Bronchial epithelial cell (primary cell): Measurements from ENCODE around the gene SEMA3E. TPM values are rescaled to one million over a fixed set of nuclear protein-coding genes. Genes with fewer than 3 reads are reported as not detected.

Experiments
- DNase-seq: peaks from one replicate; pipeline ENCODE4 v3.0.0-alpha.2; 2010; ENCODE audit warnings: low read depth
- FAIRE-seq: peaks from 2 replicates; lab custom pipeline; 2011; peaks lifted over from hg19 to GRCh38; lab: Jason Lieb, UNC
- H3K27me3 ChIP-seq: 2 replicates; pipeline ENCODE4 v1.5.1; 2011; ENCODE audit warnings: low read length; ENCODE audit not compliant: control insufficient read depth, insufficient read depth
- H3K36me3 ChIP-seq: 2 replicates; pipeline ENCODE4 v1.5.1; 2011; ENCODE audit warnings: low read length; ENCODE audit not compliant: control insufficient read depth, insufficient read depth
- H3K4me3 ChIP-seq: 2 replicates; pipeline ENCODE4 v1.5.1; 2011; ENCODE audit warnings: mild to moderate bottlenecking, low read depth, low read length, control low read depth
- CTCF ChIP-seq: IDR thresholded peaks from 2 replicates; pipeline ENCODE4 v1.5.1; 2011; ENCODE audit warnings: mild to moderate bottlenecking, moderate library complexity, low read length, control low read depth, inconsistent platforms; ENCODE audit not compliant: insufficient read depth, severe bottlenecking
- total RNA-seq: library from RNA; depleted of rRNA; stranded (reverse); fragments of >200 nt; gene quantifications from 2 replicates; pipeline ENCODE4 v1.2.1, GENCODE V29; 2014

Gene SEMA3E
- total RNA-seq, 1 donor from 2014 or later = under 0.01 TPM

- H3K27me3 ChIP-seq = no peaks in the 10 kb centered on the region
- no peak for TF ChIP-seq CTCF
- no peak for FAIRE-seq
Observed at GRCh38 chr7:83652481-83652880, 3.5 kb upstream of the SEMA3E start.

GRCh38 chr7:83649701-83650100, 762 bp upstream of the SEMA3E start:
- H3K4me3 ChIP-seq = no peak overlapping the region
- FAIRE-seq = no peak

More at GRCh38 chr7:83652481-83652880, 3.5 kb upstream of the SEMA3E start:
- H3K36me3 ChIP-seq = no peaks in the 10 kb centered on the region
- H3K4me3 ChIP-seq = no peak overlapping the region
- no peak for DNase-seq

GRCh38 chr7:83646027-83646426, 2.9 kb downstream of the SEMA3E start:
- no peak for DNase-seq
- FAIRE-seq = no peak
- Histone ChIP-seq H3K4me3 (no peak overlapping the region), H3K27me3 (no peaks in the 10 kb centered on the region), H3K36me3 (no peaks in the 10 kb centered on the region)
- TF ChIP-seq CTCF = no peak

More at GRCh38 chr7:83649701-83650100, 762 bp upstream of the SEMA3E start:
- no peaks in the 10 kb centered on the region for H3K36me3 ChIP-seq
- no peak for TF ChIP-seq CTCF
- DNase-seq = no peak
- no peaks in the 10 kb centered on the region for H3K27me3 ChIP-seq

GRCh38 chr7:83643739-83644138, 5.2 kb downstream of the SEMA3E start:
- Histone ChIP-seq H3K27me3 (no peaks in the 10 kb centered on the region), H3K4me3 (no peak overlapping the region), H3K36me3 (no peaks in the 10 kb centered on the region)
- TF ChIP-seq CTCF = no peak
- DNase-seq (peak; percentile 87), FAIRE-seq (no peak)

- H3K4me3 ChIP-seq = no peak overlapping the region
- no peaks in the 10 kb centered on the region for H3K36me3 ChIP-seq
- no peaks in the 10 kb centered on the region for H3K27me3 ChIP-seq
- TF ChIP-seq CTCF = no peak
- DNase-seq = no peak
- no peak for FAIRE-seq
Observed at GRCh38 chr7:83643012-83643411, 5.9 kb downstream of the SEMA3E start.

GRCh38 chr7:83640731-83641537, 8.0 kb downstream of the SEMA3E start:
- FAIRE-seq = no peak

More at GRCh38 chr7:83640731-83641537, 8.0 kb downstream of the SEMA3E start:
- no peaks in the 10 kb centered on the region for H3K27me3 ChIP-seq
- no peak for DNase-seq
- H3K36me3 ChIP-seq = no peaks in the 10 kb centered on the region
- TF ChIP-seq CTCF = no peak
- no peak overlapping the region for H3K4me3 ChIP-seq
